Measurements from ENCODE around the gene MICAL1. TPM values are rescaled to one million over a fixed set of nuclear protein-coding genes. Genes with fewer than 3 reads are reported as not detected.

The MICAL1 gene
- total and polyA plus RNA-seq, 8 donors, result 13.8 to 205 (median 38.5) TPM

GRCh38 chr6:109448615-109449014 lies 7.0 kb downstream of the MICAL1 start:
- intact Hi-C loops (cut with DNase I; ENCODE audit: low total_unique reads), result no loop called here
- H3K4me1 ChIP-seq, result peaks cover 0 to 11% (median 1%) of the 10 kb centered on the region in 4 donors
- H3K9me3 ChIP-seq, result no peaks in the 10 kb centered on the region
- H3K4me3 ChIP-seq, result no peak overlapping the region
- H3K27me3 ChIP-seq, result no peaks in the 10 kb centered on the region
- DNase-seq, result no peak
- H3K36me3 ChIP-seq, result peaks cover 44 to 71% (median 53%) of the 10 kb centered on the region in 4 donors
- no peak overlapping the region for H3K27ac ChIP-seq
- TF ChIP-seq EP300 (IDR thresholded peaks at IDR 0.05) (no peak), CTCF (IDR thresholded peaks at IDR 0.05) (no peak), POLR2AphosphoS5 (IDR thresholded peaks at IDR 0.05) (no peak), POLR2A (IDR thresholded peaks at IDR 0.05) (no peak)
- 68 to 82% (median 76%) methylated on average over 1 to 7 of the region's 7 CpGs for WGBS, 5 donors

DNA sequence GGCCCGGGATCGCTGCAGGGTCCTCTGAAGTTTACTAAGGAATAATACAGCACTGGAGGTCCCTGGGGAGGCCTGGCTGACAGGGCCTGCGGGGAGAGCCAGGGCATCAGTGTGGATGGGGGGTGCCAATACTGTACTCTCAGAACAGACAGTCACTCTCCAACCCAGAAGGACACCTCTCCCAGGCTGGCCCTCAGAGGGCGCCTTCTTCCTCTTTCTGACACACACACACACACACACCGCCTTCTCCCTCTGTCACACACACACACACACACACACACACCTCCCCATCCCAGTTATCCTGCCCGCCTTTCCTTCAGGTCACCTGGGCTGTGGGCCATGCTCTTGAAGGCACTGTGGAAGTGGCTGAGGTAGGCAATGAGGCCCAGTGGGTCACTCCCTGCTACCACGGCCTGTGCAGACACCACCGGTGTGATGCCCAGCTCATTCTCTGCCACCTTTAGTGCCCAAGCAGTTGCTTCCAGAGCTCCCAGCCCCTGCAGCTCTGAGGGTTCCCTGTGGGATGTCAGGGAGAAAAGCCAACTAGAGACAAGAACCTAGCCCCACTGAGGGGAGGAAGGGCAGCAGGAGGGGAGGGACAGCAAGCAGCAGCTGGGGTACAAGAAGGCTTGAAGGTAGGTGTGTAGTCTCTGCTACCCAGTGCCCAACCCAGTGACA lies 7.6 kb downstream of the MICAL1 start:
- WGBS, 5 donors, result 82 to 88% (median 83%) methylated on average over 8 of the region's 8 CpGs
- Histone ChIP-seq H3K36me3 (peaks cover 44 to 71% (median 58%) of the 10 kb centered on the region in 4 donors), H3K27ac (no peak overlapping the region), H3K27me3 (no peaks in the 10 kb centered on the region), H3K4me3 (no peak overlapping the region), H3K4me1 (peaks cover 0 to 5% (median 0%) of the 10 kb centered on the region in 4 donors), H3K9me3 (no peaks in the 10 kb centered on the region)
- DNase-seq, result peak in 1 of 2 donors; percentile 24
- TF ChIP-seq POLR2AphosphoS5 (IDR thresholded peaks at IDR 0.05) (no peak), CTCF (IDR thresholded peaks at IDR 0.05) (no peak), POLR2A (IDR thresholded peaks at IDR 0.05) (no peak), EP300 (IDR thresholded peaks at IDR 0.05) (no peak)
- intact Hi-C loops (cut with DNase I; ENCODE audit: low total_unique reads), result no loop called here

DNA sequence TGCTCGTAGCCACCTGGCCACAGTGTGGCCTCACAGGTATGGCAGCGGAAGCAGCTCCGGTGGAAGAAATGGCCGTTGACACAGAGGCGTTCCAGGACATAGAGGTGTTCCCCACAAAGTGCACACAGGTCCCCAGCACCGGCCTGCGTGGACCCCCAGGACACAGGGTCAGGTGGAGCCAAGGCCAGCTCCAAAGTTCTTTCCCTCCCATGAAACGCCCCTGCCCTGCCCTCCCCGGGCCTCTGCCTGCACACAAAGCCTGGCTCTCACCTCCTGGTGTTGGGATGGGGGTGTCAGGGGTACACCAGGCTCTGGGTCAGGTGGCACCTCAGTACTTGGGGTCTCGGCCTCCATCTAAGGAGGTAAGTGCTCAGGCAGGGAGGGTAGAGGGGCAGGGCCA lies 8.5 kb downstream of the MICAL1 start:
- H3K27ac ChIP-seq, result no peak overlapping the region
- peaks cover 43 to 74% (median 59%) of the 10 kb centered on the region in 4 donors for H3K36me3 ChIP-seq
- no peaks in the 10 kb centered on the region for H3K9me3 ChIP-seq
- H3K4me1 ChIP-seq, result peaks cover 1 to 9% (median 5%) of the 10 kb centered on the region in 4 donors
- WGBS, 5 donors, result 64 to 93% (median 86%) methylated on average over 2 to 10 of the region's 10 CpGs
- DNase-seq, result no peak
- H3K4me3 ChIP-seq, result no peak overlapping the region
- H3K27me3 ChIP-seq, result no peaks in the 10 kb centered on the region
- TF ChIP-seq EP300 (IDR thresholded peaks at IDR 0.05) (no peak), POLR2AphosphoS5 (IDR thresholded peaks at IDR 0.05) (no peak), CTCF (IDR thresholded peaks at IDR 0.05) (no peak), POLR2A (IDR thresholded peaks at IDR 0.05) (no peak)
- intact Hi-C loops (cut with DNase I; ENCODE audit: low total_unique reads), result no loop called here

GRCh38 chr6:109446541-109446940 lies 9.0 kb downstream of the MICAL1 start:
- H3K9me3 ChIP-seq, result no peaks in the 10 kb centered on the region
- peak in 1 of 2 donors; percentile 19 for DNase-seq
- peaks cover 7 to 14% (median 11%) of the 10 kb centered on the region in 4 donors for H3K4me1 ChIP-seq
- intact Hi-C loops (cut with DNase I; ENCODE audit: low total_unique reads), result no loop called here
- no peak for TF ChIP-seq POLR2A (IDR thresholded peaks at IDR 0.05)
- TF ChIP-seq EP300 (IDR thresholded peaks at IDR 0.05), result no peak
- no peak for TF ChIP-seq POLR2AphosphoS5 (IDR thresholded peaks at IDR 0.05)
- TF ChIP-seq CTCF (IDR thresholded peaks at IDR 0.05), result no peak
- H3K27ac ChIP-seq, result no peak overlapping the region
- H3K4me3 ChIP-seq, result no peak overlapping the region
- no peaks in the 10 kb centered on the region for H3K27me3 ChIP-seq
- H3K36me3 ChIP-seq, result peaks cover 37 to 71% (median 54%) of the 10 kb centered on the region in 4 donors
- WGBS, 5 donors, result 87 to 93% (median 91%) methylated on average over 8 of the region's 8 CpGs

Measured in stomach (tissue), 9 donors.